Mucosa of descending colon (tissue), 3 donors: ENCODE data around the gene CEACAM1. TPM values are rescaled to one million over a fixed set of nuclear protein-coding genes. Genes with fewer than 3 reads are reported as not detected.

Source experiments
- ATAC-seq: fragments of 200-7000 bp; cut with Tn5 transposase; one replicate; pipeline ENCODE4 v1.9.1; 2020; ENCODE audit warnings: mild to moderate bottlenecking, moderate library complexity
- DNase-seq, 3 donors: peaks; one replicate each; pipeline ENCODE4 v3.0.0-alpha.2; 2020
- H3K36me3 ChIP-seq: fragments of 200-600 bp; one replicate; pipeline ENCODE4 v1.8.0; 2021; ENCODE audit warnings: low read depth, mild to moderate bottlenecking
- H3K4me1 ChIP-seq: fragments of 200-600 bp; one replicate; pipeline ENCODE4 v1.8.0; 2021; ENCODE audit warnings: low read depth, mild to moderate bottlenecking
- H3K4me3 ChIP-seq: fragments of 200-600 bp; one replicate; pipeline ENCODE4 v1.8.0; 2021; ENCODE audit warnings: mild to moderate bottlenecking
- H3K9me3 ChIP-seq: fragments of 200-600 bp; one replicate; pipeline ENCODE4 v1.8.0; 2021; ENCODE audit warnings: mild to moderate bottlenecking
- intact Hi-C, 2 donors: fragments of 100-400 bp; cut with DNase I in 1 of 2; cut with micrococcal nuclease in 1 of 2; formaldehyde crosslinking; loops; one replicate each; pipeline versions ENCODE4 v1.11.0 to v1.11.1; 2022; cut with DNase I, micrococcal nuclease
- total RNA-seq, 3 donors: library from RNA; stranded (reverse); fragmentation: NEBNext Ultra II Directional in 2 of 3; extraction: Animal tissue kit (Norgen Biotek cat#: 25700) in 2 of 3; gene quantifications; one replicate each; pipeline versions ENCODE4 v1.2.1 to v1.2.4, GENCODE V29; 2021 to 2023
- TF ChIP-seq, protein P1 (sequence below): fragments of 200-600 bp; IDR thresholded peaks from one replicate; pipeline ENCODE4 v1.8.0; 2022; ENCODE audit warnings: antibody characterized with exemption, mild to moderate bottlenecking
- donor health status: DM: no; HTN: no; CAD: no; lungs with moderate emphysema.
- donor health status: DM: no; HTN: no; CAD: no.
- donor health status: DM: no; HTN: yes; CAD: no.

Gene CEACAM1
- total RNA-seq, 3 donors from 2014 or later = 591 to 2,323 (median 1,343) TPM

DNA sequence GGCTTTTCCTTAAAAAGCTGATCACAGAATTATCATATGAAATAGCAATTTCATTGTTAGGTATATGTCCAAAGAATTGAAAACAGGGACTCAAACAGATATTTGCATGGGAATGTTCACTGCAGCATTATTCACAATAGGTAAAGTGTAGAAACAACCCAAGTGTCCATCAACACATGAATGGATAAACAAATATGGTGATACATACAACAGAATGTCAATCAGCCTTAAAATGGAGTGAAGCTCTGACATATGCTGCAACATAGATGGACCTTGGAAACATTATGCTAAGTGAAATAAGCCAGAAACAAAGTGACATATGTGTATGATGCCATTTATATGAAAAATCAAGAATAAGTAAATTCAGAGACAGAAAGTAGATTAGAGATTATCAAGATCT, 6.1 kb upstream of the CEACAM1 start:
- intact Hi-C loops = loop anchor here in 1 of 2 donors (10.0 kb wide), 1 partner anchor 90 kb away; the partner anchor contains the start of gene CXCL17
- no peaks in the 10 kb centered on the region for H3K9me3 ChIP-seq
- ATAC-seq = no peak
- TF ChIP-seq, protein P1, sequence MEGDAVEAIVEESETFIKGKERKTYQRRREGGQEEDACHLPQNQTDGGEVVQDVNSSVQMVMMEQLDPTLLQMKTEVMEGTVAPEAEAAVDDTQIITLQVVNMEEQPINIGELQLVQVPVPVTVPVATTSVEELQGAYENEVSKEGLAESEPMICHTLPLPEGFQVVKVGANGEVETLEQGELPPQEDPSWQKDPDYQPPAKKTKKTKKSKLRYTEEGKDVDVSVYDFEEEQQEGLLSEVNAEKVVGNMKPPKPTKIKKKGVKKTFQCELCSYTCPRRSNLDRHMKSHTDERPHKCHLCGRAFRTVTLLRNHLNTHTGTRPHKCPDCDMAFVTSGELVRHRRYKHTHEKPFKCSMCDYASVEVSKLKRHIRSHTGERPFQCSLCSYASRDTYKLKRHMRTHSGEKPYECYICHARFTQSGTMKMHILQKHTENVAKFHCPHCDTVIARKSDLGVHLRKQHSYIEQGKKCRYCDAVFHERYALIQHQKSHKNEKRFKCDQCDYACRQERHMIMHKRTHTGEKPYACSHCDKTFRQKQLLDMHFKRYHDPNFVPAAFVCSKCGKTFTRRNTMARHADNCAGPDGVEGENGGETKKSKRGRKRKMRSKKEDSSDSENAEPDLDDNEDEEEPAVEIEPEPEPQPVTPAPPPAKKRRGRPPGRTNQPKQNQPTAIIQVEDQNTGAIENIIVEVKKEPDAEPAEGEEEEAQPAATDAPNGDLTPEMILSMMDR = no peak
- no peaks in the 10 kb centered on the region for H3K36me3 ChIP-seq
- no peak overlapping the region for H3K4me3 ChIP-seq
- no peak for DNase-seq
- no peaks in the 10 kb centered on the region for H3K4me1 ChIP-seq

DNA sequence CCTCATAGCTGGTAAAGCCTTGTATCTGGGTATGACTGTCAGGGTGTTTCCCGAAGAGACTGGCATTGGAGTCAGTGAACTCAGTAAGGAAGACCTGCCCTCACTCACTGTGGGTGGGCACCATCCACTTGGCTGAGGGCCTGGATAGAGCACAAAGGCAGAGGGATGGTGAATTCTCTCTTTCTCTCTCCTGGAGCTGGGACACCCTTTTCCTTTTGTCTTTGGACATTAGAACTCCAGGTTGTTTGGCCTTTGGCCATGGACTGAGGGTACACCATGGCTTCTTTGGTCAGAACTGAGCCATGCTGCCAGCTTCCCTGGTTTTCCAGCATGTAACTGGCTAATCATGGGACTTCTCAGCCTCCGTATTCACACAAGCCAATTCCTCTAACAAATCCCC, 4.6 kb upstream of the CEACAM1 start:
- Histone ChIP-seq H3K4me3 (no peak overlapping the region), H3K4me1 (peaks cover 5% of the 10 kb centered on the region), H3K9me3 (no peaks in the 10 kb centered on the region), H3K36me3 (no peaks in the 10 kb centered on the region)
- TF ChIP-seq, protein P1 = no peak
- ATAC-seq (no peak), DNase-seq (no peak)
- intact Hi-C loops = loop anchor here in 1 of 2 donors (10.0 kb wide), 1 partner anchor 88 kb away; the partner anchor contains the start of gene CXCL17

DNA sequence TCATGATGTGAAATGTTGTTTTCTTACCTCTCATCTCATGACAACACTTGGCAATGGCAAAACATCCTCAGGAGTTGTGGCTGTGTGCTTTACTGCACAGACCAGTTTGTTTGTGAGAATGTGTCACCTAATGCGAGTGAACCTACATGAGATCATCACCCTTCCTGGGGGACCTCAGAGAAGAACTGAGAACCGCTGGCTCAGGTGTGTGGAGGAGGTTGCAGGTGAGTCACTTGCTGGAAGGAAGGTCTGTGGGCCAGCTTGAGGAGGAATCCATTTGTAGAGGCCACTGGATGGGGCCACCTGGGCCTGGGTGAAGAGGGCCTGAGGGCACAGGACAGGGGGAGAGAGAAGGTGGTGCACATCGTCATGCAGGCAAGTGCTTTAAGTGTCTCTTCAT, 3.0 kb upstream of the CEACAM1 start:
- TF ChIP-seq, protein P1 = no peak
- Histone ChIP-seq H3K36me3 (no peaks in the 10 kb centered on the region), H3K4me1 (peaks cover 8% of the 10 kb centered on the region), H3K9me3 (no peaks in the 10 kb centered on the region), H3K4me3 (no peak overlapping the region)
- intact Hi-C loops = loop anchor here in 1 of 2 donors (10.0 kb wide), 1 partner anchor 87 kb away; the partner anchor contains the start of gene CXCL17
- ATAC-seq (no peak), DNase-seq (peak in 1 of 3 donors; percentile 19)

DNA sequence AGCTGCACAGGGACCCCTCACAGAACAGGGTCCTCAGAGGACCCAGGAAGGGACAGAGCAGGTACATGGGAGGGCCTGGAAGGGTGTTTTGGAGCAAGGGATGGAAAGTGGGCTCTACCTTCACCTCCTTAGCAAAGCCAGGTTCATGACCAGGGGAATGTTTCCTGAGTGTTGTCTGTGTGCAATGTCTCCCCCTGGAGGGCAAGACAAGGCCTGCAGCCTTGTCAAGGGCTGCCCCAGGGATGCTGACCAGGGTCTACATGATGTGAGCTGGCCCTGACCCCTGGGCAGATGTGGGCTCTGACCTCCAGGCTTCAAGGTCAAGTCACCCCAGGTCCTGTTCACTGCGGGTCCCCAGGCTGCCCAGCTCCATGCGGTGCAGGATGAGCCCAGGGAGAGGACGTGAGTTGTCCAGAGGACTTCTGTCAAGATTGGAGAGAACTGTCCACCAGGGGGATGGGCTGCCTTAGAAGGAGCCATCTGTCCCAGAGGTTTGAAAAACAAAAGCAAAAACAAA, 1.0 kb upstream of the CEACAM1 start:
- no peaks in the 10 kb centered on the region for H3K36me3 ChIP-seq
- H3K4me1 ChIP-seq = peaks cover 8% of the 10 kb centered on the region
- TF ChIP-seq, protein P1 = peak; percentile 92
- peak; percentile 88 for ATAC-seq
- H3K9me3 ChIP-seq = no peaks in the 10 kb centered on the region
- intact Hi-C loops = loop anchor here in 1 of 2 donors (2.0 kb wide), 1 partner anchor 79 kb away; no protein-coding TSS in a partner anchor
- DNase-seq = peak; percentile 75 to 90 (median 88)
- H3K4me3 ChIP-seq = no peak overlapping the region

DNA sequence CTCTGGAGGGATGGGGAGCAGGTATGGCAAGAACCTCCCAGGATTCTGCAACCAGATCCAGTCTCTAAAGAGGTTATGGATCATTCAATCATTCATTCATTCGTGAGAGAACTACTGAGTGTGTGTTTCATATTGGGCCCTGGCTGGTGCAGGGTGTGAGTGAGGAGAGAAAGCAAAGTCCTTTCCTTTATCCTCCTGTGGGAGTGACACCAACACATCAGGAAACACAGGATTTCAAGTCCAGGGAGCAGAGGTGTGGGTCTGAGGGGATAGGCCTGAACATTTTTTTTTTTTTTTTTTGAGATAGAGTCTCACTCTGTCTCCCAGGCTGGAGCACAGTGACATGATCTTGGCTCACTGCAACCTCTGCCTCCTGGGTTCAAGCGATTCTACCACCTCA, 3.3 kb downstream of the CEACAM1 start:
- no peak overlapping the region for H3K4me3 ChIP-seq
- no peak for ATAC-seq
- no peak for DNase-seq
- TF ChIP-seq, protein P1 = no peak
- intact Hi-C loops = no loop called here
- peaks cover 8% of the 10 kb centered on the region for H3K4me1 ChIP-seq
- no peaks in the 10 kb centered on the region for H3K36me3 ChIP-seq
- H3K9me3 ChIP-seq = no peaks in the 10 kb centered on the region
